A549 (cell line): ENCODE data around the gene LIN9. TPM values are rescaled to one million over a fixed set of nuclear protein-coding genes. Genes with fewer than 3 reads are reported as not detected.
A peak's percentile ranks its signal among the peaks of the same experiment; 100 is the strongest.

Experiments
- ATAC-seq, 2 experiments: fragments of 200-7000 bp in 1 of 2; fragments of >200 bp in 1 of 2; cut with Nextera tagmentation in 1 of 2; cut with Tn5 transposase in 1 of 2; 3 replicates each; pipeline versions ENCODE4 v1.8.0 to v1.9.1; 2018 to 2020; ENCODE audit warnings: mild to moderate bottlenecking in 1 of 2, moderate library complexity in 1 of 2
- CTCF ChIA-PET: fragments of 300-600 bp; sonication (Branson Sonifier 250); formaldehyde crosslinking; extraction: SDS; loops from one replicate; lab custom pipeline; 2021; ENCODE audit warnings: antibody characterized with exemption, inconsistent platforms; lab: Yijun Ruan, JAX
- POLR2A ChIA-PET: fragments of 350-600 bp; formaldehyde crosslinking; extraction: SDS; loops from one replicate; lab custom pipeline; 2021; ENCODE audit warnings: antibody characterized with exemption, inconsistent platforms; lab: Yijun Ruan, JAX
- DNase-seq, 2 experiments: peaks; one replicate each; pipeline versions ENCODE4 v3.0.0 to v3.0.0-alpha.2; 2011 to 2016; ENCODE audit warnings: low read depth in 1 of 2, low spot score in 1 of 2
- FAIRE-seq: peaks from 2 replicates; lab custom pipeline; 2011; peaks lifted over from hg19 to GRCh38; lab: Jason Lieb, UNC
- H3K27ac ChIP-seq, 2 experiments: fragments of >200 bp; sonication (Bioruptor Twin); formaldehyde crosslinking; 3 replicates each; pipeline ENCODE4 v1.5.1; 2016 to 2017
- H3K4me1 ChIP-seq: fragments of >200 bp; sonication (Bioruptor Twin); formaldehyde crosslinking; 3 replicates; pipeline ENCODE4 v1.6.1; 2016
- H3K4me2 ChIP-seq: fragments of >200 bp; sonication (Bioruptor Twin); formaldehyde crosslinking; 3 replicates; pipeline ENCODE4 v1.6.1; 2016
- H3K4me3 ChIP-seq: fragments of >200 bp; sonication (Bioruptor Twin); formaldehyde crosslinking; 3 replicates; pipeline ENCODE4 v1.5.1; 2016
- H3K9me3 ChIP-seq: fragments of >200 bp; sonication (Bioruptor Twin); formaldehyde crosslinking; 3 replicates; pipeline ENCODE4 v1.6.1; 2016
- BHLHE40 ChIP-seq: IDR thresholded peaks from 2 replicates; pipeline ENCODE4 v1.6.1; 2012; ENCODE audit warnings: low read depth, low read length, inconsistent platforms
- CBX8 ChIP-seq: fragments of 200-600 bp; sonication (generic); IDR thresholded peaks from 2 replicates; pipeline ENCODE4 v1.6.1; 2016
- CEBPB ChIP-seq, 2 experiments: fragments of >200 bp in 1 of 2; sonication (Bioruptor Twin) in 1 of 2; formaldehyde crosslinking in 1 of 2; IDR thresholded peaks; 2 replicates each; pipeline ENCODE4 v1.6.1; 2012 to 2016
- EHMT2 ChIP-seq: fragments of 200-600 bp; sonication (generic); IDR thresholded peaks from 2 replicates; pipeline ENCODE4 v1.6.1; 2016; ENCODE audit warnings: antibody characterized with exemption, low read depth, mild to moderate bottlenecking, moderate library complexity
- ELK1 ChIP-seq: fragments of 150-350 bp; IDR thresholded peaks from 2 replicates; pipeline ENCODE4 v1.6.1; 2014; ENCODE audit warnings: low read depth, mild to moderate bottlenecking, low read length
- FOSL2 ChIP-seq, 2 experiments: fragments of 450-650 bp in 1 of 2; fragments of >200 bp in 1 of 2; sonication (Bioruptor Twin) in 1 of 2; formaldehyde crosslinking; IDR thresholded peaks; 2 replicates each; pipeline versions ENCODE4 v1.5.0 to v1.6.1; 2016 to 2020; ENCODE audit warnings: mild to moderate bottlenecking in 1 of 2, moderate library complexity in 1 of 2
- FOXS1 ChIP-seq: fragments of 250-450 bp; sonication (Bioruptor Pico); IDR thresholded peaks from 2 replicates; pipeline ENCODE4 v1.5.0; 2020; ENCODE audit warnings: mild to moderate bottlenecking, moderate library complexity
- GATA3 ChIP-seq: IDR thresholded peaks from 2 replicates; pipeline ENCODE4 v1.6.1; 2012; ENCODE audit warnings: borderline replicate concordance
- HDAC2 ChIP-seq: fragments of 200-600 bp; sonication (generic); IDR thresholded peaks from 2 replicates; pipeline ENCODE4 v1.6.1; 2016
- HES2 ChIP-seq: fragments of >200 bp; sonication (Bioruptor Twin); formaldehyde crosslinking; IDR thresholded peaks from 2 replicates; pipeline ENCODE4 v1.6.1; 2016
- HEYL ChIP-seq: fragments of 250-450 bp; sonication (Bioruptor Pico); IDR thresholded peaks from 2 replicates; pipeline ENCODE4 v1.8.0; 2021; ENCODE audit warnings: mild to moderate bottlenecking, moderate library complexity
- HOXA7 ChIP-seq: fragments of 250-450 bp; sonication (Bioruptor Pico); IDR thresholded peaks from 2 replicates; pipeline ENCODE4 v1.5.0; 2020; ENCODE audit warnings: mild to moderate bottlenecking, moderate library complexity
- HOXB5 ChIP-seq: fragments of 250-450 bp; sonication (Bioruptor Pico); IDR thresholded peaks from 2 replicates; pipeline ENCODE4 v1.5.0; 2020; ENCODE audit warnings: mild to moderate bottlenecking, moderate library complexity
- KDM5A ChIP-seq: fragments of 200-600 bp; sonication (generic); IDR thresholded peaks from 2 replicates; pipeline ENCODE4 v1.6.1; 2016; ENCODE audit warnings: antibody characterized with exemption, mild to moderate bottlenecking
- MAX ChIP-seq: IDR thresholded peaks from 2 replicates; pipeline ENCODE4 v1.6.1; 2012
- MAZ ChIP-seq: fragments of 150-350 bp; IDR thresholded peaks from 2 replicates; pipeline ENCODE4 v1.6.1; 2014; ENCODE audit warnings: antibody characterized with exemption, low read depth, low read length, borderline replicate concordance
- MYC ChIP-seq: IDR thresholded peaks from 2 replicates; pipeline ENCODE4 v1.6.1; 2012; ENCODE audit warnings: mild to moderate bottlenecking, inconsistent platforms, low read length, improper control_type of control experiment, borderline replicate concordance
- PBX3 ChIP-seq: IDR thresholded peaks from 2 replicates; pipeline ENCODE4 v1.6.1; 2012
- RAD21 ChIP-seq, 2 experiments: fragments of >200 bp in 1 of 2; sonication (Bioruptor Twin) in 1 of 2; formaldehyde crosslinking in 1 of 2; IDR thresholded peaks in 1 of 2; conservative IDR thresholded peaks in 1 of 2; 2 replicates in 1 of 2; 3 replicates in 1 of 2; pipeline ENCODE4 v1.6.1; 2012 to 2018; ENCODE audit warnings: inconsistent platforms in 1 of 2
- REST ChIP-seq: fragments of 200-600 bp; sonication (generic); IDR thresholded peaks from 2 replicates; pipeline ENCODE4 v1.6.1; 2016; ENCODE audit warnings: antibody characterized with exemption, mild to moderate bottlenecking, moderate library complexity
- RFX5 ChIP-seq: fragments of 450-650 bp; IDR thresholded peaks from 2 replicates; pipeline ENCODE4 v1.7.1; 2014; ENCODE audit warnings: antibody characterized with exemption, mild to moderate bottlenecking, moderate library complexity
- RNF2 ChIP-seq: fragments of 200-600 bp; sonication (generic); IDR thresholded peaks from 2 replicates; pipeline ENCODE4 v1.6.1; 2016; ENCODE audit warnings: low read depth, mild to moderate bottlenecking, antibody characterized with exemption, moderate library complexity, borderline replicate concordance
- SREBF2 ChIP-seq: fragments of 450-650 bp; IDR thresholded peaks from 2 replicates; pipeline ENCODE4 v1.6.1; 2014; ENCODE audit warnings: mild to moderate bottlenecking, moderate library complexity
- USF2 ChIP-seq: fragments of 450-650 bp; IDR thresholded peaks from 2 replicates; pipeline ENCODE4 v1.6.1; 2014; ENCODE audit warnings: antibody characterized with exemption
- ZC3H11A ChIP-seq: fragments of 450-650 bp; IDR thresholded peaks from 2 replicates; pipeline ENCODE4 v1.6.1; 2014; ENCODE audit warnings: antibody characterized with exemption, mild to moderate bottlenecking
- ZFP36 ChIP-seq: fragments of 450-650 bp; IDR thresholded peaks from 2 replicates; pipeline ENCODE4 v1.6.1; 2014; ENCODE audit warnings: borderline replicate concordance; ENCODE audit not compliant: partially characterized antibody
- ZNF302 ChIP-seq: fragments of 250-450 bp; sonication (Bioruptor Pico); IDR thresholded peaks from 2 replicates; pipeline ENCODE4 v1.9.0; 2021; ENCODE audit warnings: inconsistent platforms, mild to moderate bottlenecking, moderate library complexity
- ZSCAN20 ChIP-seq: fragments of 250-450 bp; sonication (Bioruptor Pico); IDR thresholded peaks from 2 replicates; pipeline ENCODE4 v1.8.0; 2022; ENCODE audit warnings: mild to moderate bottlenecking, moderate library complexity
- WGBS: methylation state at CpG from one replicate; pipeline ENCODE4 v1.1.6; 2017; ENCODE audit errors: missing lambda C conversion rate; 5-methylcytosine and 5-hydroxymethylcytosine counted together
- polyA plus RNA-seq, 4 experiments: library from polyadenylated mRNA; depleted of rRNA in 3 of 4; stranded (reverse); fragments of >200 nt; fragmentation: RNase III in 1 of 4; extraction: RNeasy Plus Mini Kit Qiagen cat#74134 plus additional on column Dnase treatment in 1 of 4; gene quantifications; 2 replicates in 3 of 4; 3 replicates in 1 of 4; pipeline ENCODE4 v1.2.3, GENCODE V29; 2011 to 2017

The LIN9 gene
- polyA plus RNA-seq, 2 of the 4 experiments (the other 2 are of a cell fraction), result 8.3 to 14.7 TPM

- TF ChIP-seq KDM5A (peak; percentile 49; the same call in 1 of the 2 replicates), REST (no peak), RNF2 (no peak), CBX8 (no peak), ZNF302 (CRISPR knock-in tag) (no peak), SREBF2 (no peak), MAZ (no peak), EHMT2 (no peak), MYC (no peak), HDAC2 (no peak), CEBPB (IDR thresholded peaks at IDR 0.05) (no peak), ELK1 (no peak), ZFP36 (no peak), HEYL (CRISPR knock-in tag) (no peak), RFX5 (peak; percentile 37; the same call in 1 of the 2 replicates), HES2 (no peak), HOXB5 (CRISPR knock-in tag) (no peak)
These were observed 122.6 kb downstream of the LIN9 start, which contains the start of gene ACBD3 (continued) for GRCh38 chr1:226186124-226187018.

GRCh38 chr1:226185141-226186036 is 123.6 kb downstream of the LIN9 start:
- DNase-seq, result no peak

More at GRCh38 chr1:226185141-226186036, 123.6 kb downstream of the LIN9 start:
- FAIRE-seq (no peak), ATAC-seq (no peak)
- TF ChIP-seq PBX3, result no peak
- TF ChIP-seq FOSL2 (IDR thresholded peaks at IDR 0.05), result no peak
- no peak for TF ChIP-seq FOSL2 (CRISPR knock-in tag; IDR thresholded peaks at IDR 0.05)
- TF ChIP-seq RAD21 (conservative IDR thresholded peaks at IDR 0.05 in 1 of 2, IDR thresholded peaks at IDR 0.05 in 1 of 2), result no peak
- TF ChIP-seq HOXA7 (CRISPR knock-in tag), result no peak
- no peak for TF ChIP-seq ZSCAN20 (CRISPR knock-in tag)
- no peak for TF ChIP-seq USF2
- no peak for TF ChIP-seq MAX
- TF ChIP-seq ZC3H11A, result no peak
- no peak for TF ChIP-seq BHLHE40
- no peak for TF ChIP-seq FOXS1 (CRISPR knock-in tag)
- no peak for TF ChIP-seq GATA3
- TF ChIP-seq MYC, result no peak
- H3K27ac ChIP-seq, result peak overlapping the region; percentile 85 to 97
- H3K4me3 ChIP-seq, result peak overlapping the region; percentile 73
- H3K4me2 ChIP-seq, result peak overlapping the region; percentile 82
- ChIA-PET POLR2A (no interaction called here), CTCF (interaction anchor here (0.9 to 8.8 kb wide), 7 partner anchors 12 to 60 kb away, joined by 3 to 122 read pairs (median 4); no protein-coding TSS in a partner anchor)
- WGBS, result 35% methylated on average over 14 of the region's 14 CpGs
- peaks cover 38% of the 10 kb centered on the region for H3K4me1 ChIP-seq
- no peaks in the 10 kb centered on the region for H3K9me3 ChIP-seq
